GM21528 (cell line): ENCODE data around the gene APOL2.
"Not testable (repeated sequence)": the region's sequence is repeated elsewhere in the genome, so short reads cannot be mapped to it uniquely, and the experiment has no call there.

Experiments
- ATAC-seq: cut with Tn5 transposase; IDR thresholded peaks from one replicate; pipeline ENCODE4 v1.9.1; 2021; ENCODE audit warnings: mild to moderate bottlenecking, moderate library complexity; ENCODE audit not compliant: unreplicated experiment, low FRiP score

The APOL2 gene

DNA sequence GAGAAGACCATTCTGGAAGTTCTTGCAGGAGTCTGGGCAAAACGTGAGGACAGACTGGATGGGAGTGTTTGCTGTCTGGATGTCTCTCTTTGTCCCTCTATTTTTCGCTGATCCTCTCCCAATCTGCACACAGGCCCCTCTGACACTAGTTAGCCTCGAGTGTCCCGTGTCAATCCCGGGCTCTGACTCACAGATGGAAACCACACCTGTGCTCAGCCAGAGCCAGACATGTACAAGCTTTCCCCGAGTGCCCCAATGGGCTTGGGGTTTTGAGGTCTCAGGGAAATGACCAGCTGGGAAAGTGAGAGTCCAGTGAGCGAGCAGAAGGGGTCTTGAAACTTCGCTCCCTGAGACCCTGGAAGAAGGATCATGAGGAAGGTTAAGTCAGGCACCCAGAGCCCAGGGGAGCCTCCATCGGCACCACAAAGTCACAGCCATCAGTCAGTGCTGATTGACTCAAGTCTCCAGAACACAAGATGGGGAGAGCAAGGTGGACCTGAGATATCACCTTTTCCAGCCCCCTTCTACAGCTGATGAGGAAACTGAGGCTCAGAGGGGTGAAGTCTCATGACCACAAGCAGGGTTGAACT is 13.9 kb downstream of the APOL2 start:
- no peak for ATAC-seq

GRCh38 chr22:36224245-36224644 is 15.1 kb downstream of the APOL2 start:
- no peak for ATAC-seq

GRCh38 chr22:36223504-36223903 is 15.8 kb downstream of the APOL2 start:
- ATAC-seq = no peak

DNA sequence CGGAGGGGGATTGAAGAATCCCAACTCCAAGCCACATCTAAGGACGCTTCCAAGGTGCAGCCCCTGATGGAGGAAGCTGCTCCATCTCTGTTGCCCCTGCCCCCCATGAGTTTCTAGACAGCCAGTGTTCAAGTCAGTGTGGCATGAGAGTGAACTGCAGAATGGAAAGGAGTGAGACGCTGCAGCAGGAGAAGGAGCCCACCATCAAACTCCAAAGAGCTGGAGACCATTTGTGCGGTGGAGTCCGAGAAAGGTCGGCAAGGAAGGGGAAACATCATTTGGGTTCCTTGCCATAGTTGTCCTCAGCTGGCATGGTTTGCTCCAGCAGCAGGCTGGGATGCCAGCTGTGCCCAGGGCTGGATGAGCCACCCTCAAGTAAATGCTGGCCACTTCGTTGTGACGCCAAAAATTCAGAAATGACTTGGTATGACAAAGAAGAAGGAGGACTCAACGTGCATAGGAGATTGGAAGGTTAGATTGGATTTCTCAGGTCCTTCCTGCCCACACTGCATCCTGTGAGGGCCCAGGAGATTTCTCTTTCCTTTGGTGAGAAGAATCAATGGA is 16.4 kb downstream of the APOL2 start:
- no peak for ATAC-seq

DNA sequence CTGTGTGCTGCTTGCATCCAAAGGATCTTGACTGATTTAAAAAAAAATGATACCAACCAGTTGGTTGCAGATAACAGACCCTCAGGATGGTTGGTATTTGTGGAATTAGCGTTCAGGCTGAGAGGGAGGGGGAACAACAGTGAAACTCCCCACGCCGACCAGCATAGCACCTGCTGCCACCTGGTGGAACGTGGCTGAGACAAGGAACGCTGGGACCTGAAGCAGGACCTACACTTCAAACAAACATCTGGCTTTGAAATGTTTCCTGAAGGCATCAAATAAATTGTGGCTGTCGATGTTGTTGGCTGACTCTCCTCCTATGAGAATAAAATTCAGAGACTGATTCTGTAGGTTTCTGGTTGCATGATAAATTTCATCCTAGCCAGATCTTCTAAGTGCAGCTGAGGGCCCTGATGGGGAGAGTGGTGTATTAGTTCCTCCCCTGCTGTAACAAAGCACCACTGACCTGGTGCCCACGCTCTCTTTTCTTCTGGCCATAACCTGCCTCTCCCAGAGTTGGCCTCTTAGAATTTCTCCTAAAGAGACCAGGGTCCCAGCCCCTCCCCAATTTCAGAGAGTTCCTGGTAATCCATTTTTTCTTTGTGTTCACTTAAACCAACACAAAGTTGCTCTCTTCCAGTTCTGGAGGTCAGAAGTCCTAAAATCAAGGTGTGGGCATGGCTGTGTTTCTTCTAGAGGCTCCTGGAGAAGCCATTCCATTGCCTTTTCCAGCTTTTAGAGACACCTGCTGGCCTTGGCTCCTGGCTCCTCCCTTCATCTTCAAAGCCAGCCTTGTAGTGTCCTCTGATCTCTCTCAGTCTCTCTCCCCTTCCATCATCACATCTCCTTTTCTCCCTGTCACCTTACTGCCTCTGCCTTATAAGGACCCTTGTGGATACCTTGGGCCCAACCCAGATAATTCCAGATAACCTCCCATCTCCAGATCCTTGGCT is 17.3 kb downstream of the APOL2 start:
- ATAC-seq = no peak

DNA sequence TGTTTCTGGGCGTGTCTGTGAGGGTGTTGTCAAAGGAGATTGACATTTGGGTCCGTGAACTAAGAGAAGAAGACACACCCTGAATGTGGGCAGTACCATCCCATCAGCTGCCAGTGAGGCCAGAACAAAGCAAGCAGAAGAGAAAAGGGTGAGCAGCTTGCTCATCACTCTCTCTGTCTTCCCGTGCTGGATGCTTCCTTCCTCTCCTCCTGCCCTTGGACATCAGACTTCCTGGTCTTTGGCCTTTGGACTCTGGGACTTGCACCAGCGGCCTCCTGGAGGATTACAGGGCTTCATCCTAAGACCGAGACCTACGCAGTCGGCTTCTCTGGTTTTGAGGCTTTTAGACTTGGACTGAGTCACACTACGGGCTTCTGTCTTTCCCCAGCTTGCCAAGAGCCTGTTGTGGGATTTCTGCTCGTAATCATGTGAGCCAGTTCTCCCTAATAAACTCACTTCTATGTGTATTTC is 18.8 kb downstream of the APOL2 start:
- ATAC-seq = no peak

DNA sequence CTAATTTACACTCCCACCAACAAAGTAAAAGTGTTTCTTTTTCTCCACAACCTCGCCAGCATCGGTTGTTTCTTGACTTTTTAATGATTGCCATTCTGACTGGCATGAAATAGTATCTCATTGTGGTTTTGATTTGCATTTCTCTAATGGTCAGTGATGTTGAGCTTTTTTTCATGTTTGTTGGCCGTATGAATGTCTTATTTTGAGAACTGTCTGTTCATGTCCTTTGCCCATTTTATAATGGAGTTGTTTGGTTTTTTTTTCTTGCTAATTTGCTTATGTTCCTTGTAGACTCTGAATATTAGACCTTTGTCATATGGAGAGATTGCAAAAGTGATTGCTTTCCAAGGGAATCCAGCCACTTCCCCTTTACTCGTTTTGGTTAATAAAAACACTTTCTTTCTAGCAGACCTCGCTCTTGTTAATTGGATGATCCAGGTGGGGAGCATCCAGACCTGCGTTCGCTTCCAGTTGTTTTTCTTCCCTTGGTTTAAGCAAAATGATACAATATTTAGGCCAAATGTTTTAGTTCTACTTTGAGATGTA is 20.6 kb downstream of the APOL2 start:
- no peak for ATAC-seq

- no peak for ATAC-seq
Measured at GRCh38 chr22:36215981-36216380, 23.3 kb downstream of the APOL2 start.

DNA sequence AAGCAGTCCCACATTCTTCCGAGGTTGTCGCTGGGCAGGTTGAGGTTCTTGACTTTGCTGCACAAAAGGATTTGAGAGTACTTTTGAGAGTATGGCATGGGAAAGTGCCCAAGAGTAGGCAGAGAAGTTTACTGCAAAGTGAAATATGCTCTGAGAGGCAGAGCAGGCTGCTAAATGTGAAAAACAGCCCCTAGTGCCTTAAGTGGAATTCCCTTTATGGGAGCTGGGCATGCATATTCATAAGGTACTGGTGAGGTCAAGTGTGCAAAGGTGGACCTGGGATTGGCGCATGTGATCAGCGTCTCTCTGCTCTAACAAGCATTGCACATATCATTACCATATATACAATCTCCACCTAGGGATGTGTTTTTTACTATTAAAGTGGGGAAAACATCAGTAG is 25.7 kb downstream of the APOL2 start:
- ATAC-seq = no peak

DNA sequence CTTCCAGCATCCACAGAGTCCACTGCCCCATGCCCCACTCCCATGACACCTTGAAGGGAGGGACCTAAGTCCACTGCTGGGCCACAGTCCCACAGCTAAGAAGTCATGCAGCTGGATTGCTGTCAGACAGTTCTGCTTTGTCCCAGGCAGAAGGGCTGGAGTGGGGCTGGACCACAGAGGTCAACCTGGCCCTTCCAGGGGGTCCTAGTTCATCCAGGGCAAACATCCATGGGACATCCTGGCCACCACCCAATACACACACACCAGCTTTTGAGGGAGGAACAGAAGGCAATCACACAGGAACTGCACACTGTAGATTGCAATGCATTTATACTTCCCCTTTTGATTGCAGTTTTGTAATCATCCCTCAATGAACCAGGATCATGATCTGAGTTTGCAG is 26.4 kb downstream of the APOL2 start:
- no peak for ATAC-seq

- ATAC-seq = no peak
Measured at GRCh38 chr22:36211237-36211861, 28.0 kb downstream of the APOL2 start.

DNA sequence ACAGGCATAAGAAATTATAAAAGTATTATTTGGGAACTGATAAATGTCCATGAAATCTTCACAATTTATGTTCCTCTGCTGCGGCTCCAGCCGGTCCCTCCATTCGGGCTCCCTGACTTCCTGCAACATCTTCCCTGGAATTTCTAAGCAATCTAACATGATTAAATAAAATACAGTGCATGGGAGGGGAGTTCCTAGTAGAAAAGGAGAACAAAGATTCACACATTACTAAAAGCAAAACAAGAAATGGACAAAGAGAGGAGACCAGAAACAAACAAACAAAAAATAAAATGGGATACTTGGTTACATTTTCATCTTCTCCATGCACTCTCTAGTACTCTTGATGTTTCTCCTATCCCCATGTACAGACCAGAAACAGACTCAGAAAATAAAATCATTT is 29.1 kb downstream of the APOL2 start:
- ATAC-seq = no peak

GRCh38 chr22:36209488-36209908 is 29.8 kb downstream of the APOL2 start:
- ATAC-seq = not testable (repeated sequence)

DNA sequence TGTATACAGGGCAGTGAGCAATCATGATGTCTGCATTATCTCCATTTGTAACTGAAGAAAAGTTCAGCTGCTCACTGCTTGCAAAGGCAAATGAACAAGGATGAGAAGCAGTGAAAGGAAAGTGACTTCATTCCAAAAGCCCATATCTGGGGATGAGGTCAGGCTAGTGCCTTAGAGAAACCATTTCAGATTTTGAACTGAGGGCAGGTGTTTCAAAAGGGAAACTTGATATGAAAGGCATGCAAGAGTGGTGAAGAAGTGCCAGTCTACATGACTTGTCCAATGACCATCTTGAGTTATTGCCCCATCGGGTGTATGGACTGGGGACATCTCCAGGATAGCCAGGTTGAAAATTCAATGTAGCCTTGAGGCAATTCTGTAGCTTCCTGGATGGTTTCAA is 30.4 kb downstream of the APOL2 start:
- ATAC-seq = no peak

GRCh38 chr22:36208162-36208765 is 31.1 kb downstream of the APOL2 start:
- no peak for ATAC-seq

GRCh38 chr22:36206255-36206654 is 33.1 kb downstream of the APOL2 start:
- ATAC-seq = no peak

GRCh38 chr22:36205573-36205972 is 33.8 kb downstream of the APOL2 start:
- not testable (repeated sequence) for ATAC-seq

- ATAC-seq = no peak
Measured at GRCh38 chr22:36204632-36205015, 34.7 kb downstream of the APOL2 start.

- no peak for ATAC-seq
Measured at GRCh38 chr22:36204001-36204631, 35.2 kb downstream of the APOL2 start.

GRCh38 chr22:36203441-36203840 is 35.9 kb downstream of the APOL2 start:
- ATAC-seq = not testable (repeated sequence)
